Small intestine (tissue), 7 donors: ENCODE data around the gene ABCC6. TPM values are rescaled to one million over a fixed set of nuclear protein-coding genes. Genes with fewer than 3 reads are reported as not detected.
A peak's percentile ranks its signal among the peaks of the same experiment; 100 is the strongest.

Source experiments
- DNase-seq, 2 donors: peaks; one replicate each; pipeline versions ENCODE4 v3.0.0 to v3.0.0-alpha.2; 2013
- FAIRE-seq: peaks from 2 replicates; lab custom pipeline; 2012; peaks lifted over from hg19 to GRCh38; lab: Jason Lieb, UNC
- H3K27ac ChIP-seq, 3 donors: one replicate each; pipeline ENCODE4 v1.5.1; 2013; ENCODE audit warnings: low read length in 2 of 3, mild to moderate bottlenecking in 2 of 3, control low read depth in 1 of 3, inconsistent platforms in 1 of 3, low read depth in 1 of 3, moderate library complexity in 1 of 3
- H3K27me3 ChIP-seq, 3 donors: one replicate each; pipeline ENCODE4 v1.6.1; 2013; ENCODE audit warnings: low read length in 3 of 3, inconsistent platforms in 1 of 3; ENCODE audit not compliant: control insufficient read depth in 3 of 3, insufficient read depth in 3 of 3
- H3K36me3 ChIP-seq, 3 donors: one replicate each; pipeline ENCODE4 v1.6.1; 2013; ENCODE audit warnings: low read length in 3 of 3, inconsistent platforms in 1 of 3, low read depth in 1 of 3, mild to moderate bottlenecking in 1 of 3, moderate library complexity in 1 of 3; ENCODE audit not compliant: control insufficient read depth in 3 of 3, insufficient read depth in 2 of 3
- H3K4me1 ChIP-seq, 3 donors: one replicate each; pipeline ENCODE4 v1.6.1; 2013; ENCODE audit warnings: low read length in 2 of 3, inconsistent platforms in 1 of 3, low read depth in 1 of 3, mild to moderate bottlenecking in 1 of 3, moderate library complexity in 1 of 3; ENCODE audit not compliant: control insufficient read depth in 3 of 3, insufficient read depth in 2 of 3
- H3K4me3 ChIP-seq, 3 donors: one replicate each; pipeline ENCODE4 v1.5.1; 2013; ENCODE audit warnings: low read length in 3 of 3, control low read depth in 1 of 3, inconsistent platforms in 1 of 3, low read depth in 1 of 3, mild to moderate bottlenecking in 1 of 3, moderate library complexity in 1 of 3
- H3K9me3 ChIP-seq, 2 donors: one replicate each; pipeline ENCODE4 v1.6.1; 2013; ENCODE audit warnings: low read depth in 1 of 2, low read length in 1 of 2; ENCODE audit not compliant: control insufficient read depth in 2 of 2, insufficient read depth in 1 of 2
- WGBS, 3 donors: extraction: QIAGEN DNeasy Blood & Tissue Kit; methylation state at CpG; one replicate each; pipeline ENCODE4 v1.1.7; 2013; 5-methylcytosine and 5-hydroxymethylcytosine counted together
- polyA plus RNA-seq, 4 donors: library from polyadenylated mRNA; stranded (reverse) in 3 of 4; unstranded in 1 of 4; fragments of 200-250 nt in 3 of 4; fragments of 120-200 nt in 1 of 4; gene quantifications; one replicate each; pipeline versions ENCODE4 v1.2.1 to v1.2.3, GENCODE V29; 2013
- donor health status: healthy with polysubstance abuse.
- donor health status: control.
- donor health status: control.
- donor health status: Bipolar disorder and iron deficiency.
- donor health status: healthy.

ABCC6 gene
- polyA plus RNA-seq, 4 donors: 10.7 to 100 (median 57.8) TPM

- Histone ChIP-seq H3K36me3 (peaks cover 1 to 36% (median 8%) of the 10 kb centered on the region in 3 donors), H3K27me3 (no peaks in the 10 kb centered on the region), H3K4me3 (no peak overlapping the region), H3K4me1 (peaks cover 0 to 2% (median 0%) of the 10 kb centered on the region in 3 donors), H3K27ac (no peak overlapping the region), H3K9me3 (no peaks in the 10 kb centered on the region)
- 78 to 86% (median 84%) methylated on average over 14 of the region's 14 CpGs for WGBS, 3 donors
- DNase-seq: no peak
- FAIRE-seq: no peak
These were observed 76.6 kb downstream of the ABCC6 start for GRCh38 chr16:16146380-16147315.

- H3K36me3 ChIP-seq: peaks cover 4 to 31% (median 12%) of the 10 kb centered on the region in 3 donors
- 86 to 92% (median 89%) methylated on average over 5 of the region's 5 CpGs for WGBS, 3 donors
- H3K27ac ChIP-seq: no peak overlapping the region
- DNase-seq: no peak
- FAIRE-seq: no peak
- H3K27me3 ChIP-seq: no peaks in the 10 kb centered on the region
- no peak overlapping the region for H3K4me3 ChIP-seq
- peaks cover 0 to 2% (median 0%) of the 10 kb centered on the region in 3 donors for H3K4me1 ChIP-seq
- no peaks in the 10 kb centered on the region for H3K9me3 ChIP-seq
These were observed 78.0 kb downstream of the ABCC6 start for GRCh38 chr16:16145286-16145685.

DNA sequence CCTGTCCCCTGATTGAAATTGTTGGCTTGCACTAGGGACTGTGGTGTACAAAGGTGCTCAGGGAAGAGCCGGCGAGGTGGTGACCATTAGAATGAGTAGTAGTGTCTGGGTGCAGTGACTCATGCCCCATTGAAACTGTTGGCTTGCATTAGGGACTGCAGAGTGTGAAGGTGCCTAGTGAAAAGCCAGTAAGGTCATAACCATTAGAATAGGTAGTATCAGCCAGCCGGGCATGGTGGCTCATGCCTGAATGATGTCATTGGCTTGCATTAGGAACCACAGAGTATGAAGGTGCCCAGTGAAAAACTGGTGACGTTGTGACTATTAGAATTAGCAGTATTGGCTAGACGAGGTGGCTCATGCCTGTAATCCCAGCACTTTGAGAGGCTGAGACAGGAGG is 78.9 kb downstream of the ABCC6 start:
- 90 to 95% (median 92%) methylated on average over 5 of the region's 5 CpGs for WGBS, 3 donors
- DNase-seq: no peak
- Histone ChIP-seq H3K27me3 (no peaks in the 10 kb centered on the region), H3K9me3 (no peaks in the 10 kb centered on the region), H3K4me1 (no peaks in the 10 kb centered on the region), H3K36me3 (peaks cover 8 to 29% (median 12%) of the 10 kb centered on the region in 3 donors), H3K4me3 (no peak overlapping the region), H3K27ac (no peak overlapping the region)
- no peak for FAIRE-seq

DNA sequence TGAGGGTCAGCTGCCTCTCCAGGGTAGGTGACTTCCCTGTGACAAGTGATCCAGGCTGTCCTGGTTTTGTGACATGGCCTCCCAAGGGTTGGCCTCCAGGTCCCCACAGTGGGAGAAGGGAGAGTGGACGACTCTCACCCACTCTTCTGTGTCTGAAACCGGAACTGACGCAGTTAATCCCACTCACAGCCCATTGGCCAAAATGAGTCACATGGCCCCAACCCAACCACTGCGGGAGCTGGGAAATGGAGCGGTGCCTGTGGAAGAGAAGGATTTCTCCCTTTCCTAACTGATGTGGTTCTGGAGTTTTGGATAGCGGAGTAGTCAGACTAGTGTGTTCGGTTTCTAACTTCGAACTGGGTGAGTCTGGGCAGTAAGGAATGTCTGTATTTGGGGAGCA is 79.4 kb downstream of the ABCC6 start:
- Histone ChIP-seq H3K27me3 (no peaks in the 10 kb centered on the region), H3K36me3 (peaks cover 8 to 30% (median 12%) of the 10 kb centered on the region in 3 donors), H3K9me3 (no peaks in the 10 kb centered on the region), H3K27ac (no peak overlapping the region), H3K4me1 (no peaks in the 10 kb centered on the region), H3K4me3 (no peak overlapping the region)
- 90 to 94% (median 91%) methylated on average over 8 of the region's 8 CpGs for WGBS, 3 donors
- FAIRE-seq: no peak
- DNase-seq: no peak

DNA sequence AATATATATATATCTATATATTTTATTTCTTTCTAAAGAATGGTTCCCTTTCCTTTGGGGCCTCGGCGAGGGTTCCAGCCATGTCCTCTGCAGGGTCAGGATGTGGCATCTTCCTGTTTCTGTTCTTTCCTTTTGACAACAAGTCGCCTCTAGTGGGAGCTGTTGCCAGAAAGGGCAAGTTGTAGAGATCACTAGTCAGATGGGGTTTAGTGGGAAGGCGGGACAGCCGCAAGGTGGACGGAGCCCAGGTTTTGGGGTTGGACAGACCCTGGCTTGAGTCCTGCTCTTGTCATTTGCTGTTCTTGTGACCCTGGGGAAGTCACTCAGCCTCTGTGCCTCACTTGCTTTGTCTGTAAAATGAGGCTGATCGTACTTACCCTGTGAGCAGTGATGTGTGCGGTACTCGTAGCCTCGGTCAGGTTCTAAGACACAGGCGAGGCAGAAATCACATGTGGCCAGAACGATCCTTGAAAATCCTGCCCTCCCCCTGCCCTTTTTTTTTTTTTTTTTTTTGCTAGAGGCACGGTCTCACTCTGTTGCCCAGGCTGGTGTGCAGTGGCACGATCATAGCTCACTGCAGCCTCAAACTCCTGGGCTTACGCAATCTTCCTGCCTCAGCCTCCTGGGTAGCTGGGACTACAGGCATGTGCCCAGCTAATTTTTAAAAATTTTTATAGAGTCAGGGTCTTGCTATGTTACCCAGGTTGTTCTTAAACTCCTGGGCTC is 80.1 kb downstream of the ABCC6 start:
- 88 to 93% (median 91%) methylated on average over 15 of the region's 15 CpGs for WGBS, 3 donors
- no peaks in the 10 kb centered on the region for H3K9me3 ChIP-seq
- no peak for FAIRE-seq
- no peak overlapping the region for H3K4me3 ChIP-seq
- H3K27me3 ChIP-seq: no peaks in the 10 kb centered on the region
- peaks cover 8 to 32% (median 12%) of the 10 kb centered on the region in 3 donors for H3K36me3 ChIP-seq
- H3K4me1 ChIP-seq: no peaks in the 10 kb centered on the region
- no peak overlapping the region for H3K27ac ChIP-seq
- DNase-seq: peak in 1 of 2 donors; percentile 16

- Histone ChIP-seq H3K9me3 (no peaks in the 10 kb centered on the region), H3K4me3 (no peak overlapping the region), H3K27me3 (no peaks in the 10 kb centered on the region), H3K27ac (no peak overlapping the region), H3K36me3 (peaks cover 8 to 45% (median 19%) of the 10 kb centered on the region in 3 donors), H3K4me1 (no peaks in the 10 kb centered on the region)
- DNase-seq (no peak), FAIRE-seq (no peak)
- WGBS, 3 donors: 83 to 89% (median 86%) methylated on average over 6 to 7 of the region's 7 CpGs
These were observed 81.4 kb downstream of the ABCC6 start for GRCh38 chr16:16141784-16142396.

DNA sequence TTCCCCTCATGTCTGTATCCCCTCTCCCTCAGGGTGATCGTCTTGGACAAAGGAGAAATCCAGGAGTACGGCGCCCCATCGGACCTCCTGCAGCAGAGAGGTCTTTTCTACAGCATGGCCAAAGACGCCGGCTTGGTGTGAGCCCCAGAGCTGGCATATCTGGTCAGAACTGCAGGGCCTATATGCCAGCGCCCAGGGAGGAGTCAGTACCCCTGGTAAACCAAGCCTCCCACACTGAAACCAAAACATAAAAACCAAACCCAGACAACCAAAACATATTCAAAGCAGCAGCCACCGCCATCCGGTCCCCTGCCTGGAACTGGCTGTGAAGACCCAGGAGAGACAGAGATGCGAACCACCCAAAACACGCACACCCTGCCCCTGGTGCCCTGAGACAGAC is 82.2 kb downstream of the ABCC6 start:
- 94 to 97% (median 94%) methylated on average over 10 to 11 of the region's 11 CpGs for WGBS, 3 donors
- no peaks in the 10 kb centered on the region for H3K9me3 ChIP-seq
- FAIRE-seq (no peak), DNase-seq (no peak)
- peaks cover 8 to 48% (median 26%) of the 10 kb centered on the region in 3 donors for H3K36me3 ChIP-seq
- H3K27ac ChIP-seq: no peak overlapping the region
- no peaks in the 10 kb centered on the region for H3K27me3 ChIP-seq
- no peak overlapping the region for H3K4me3 ChIP-seq
- H3K4me1 ChIP-seq: no peaks in the 10 kb centered on the region

DNA sequence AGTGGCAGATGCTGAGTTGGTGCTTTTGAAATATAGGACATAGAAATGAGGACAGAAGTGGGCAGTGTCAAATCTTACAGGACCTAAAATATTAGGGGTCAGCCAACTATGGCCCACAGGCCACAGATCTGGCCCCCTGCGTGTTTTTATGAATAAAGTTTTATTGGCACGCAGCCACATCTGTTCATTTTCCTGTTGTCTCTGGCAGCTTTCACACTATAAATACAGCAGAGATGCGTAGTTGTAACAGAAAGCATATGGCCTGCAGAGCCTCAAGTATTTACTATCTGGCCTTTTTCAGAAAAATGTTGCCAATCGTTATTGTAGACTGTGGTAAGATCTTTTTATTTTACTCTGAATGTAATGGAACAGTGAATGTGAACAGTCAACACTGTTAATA is 82.8 kb downstream of the ABCC6 start:
- no peaks in the 10 kb centered on the region for H3K9me3 ChIP-seq
- FAIRE-seq (no peak), DNase-seq (no peak)
- H3K4me1 ChIP-seq: no peaks in the 10 kb centered on the region
- no peak overlapping the region for H3K4me3 ChIP-seq
- WGBS, 3 donors: 87 to 97% (median 96%) methylated on average over 4 of the region's 4 CpGs
- no peaks in the 10 kb centered on the region for H3K27me3 ChIP-seq
- H3K27ac ChIP-seq: no peak overlapping the region
- peaks cover 8 to 46% (median 27%) of the 10 kb centered on the region in 3 donors for H3K36me3 ChIP-seq
